ENCODE data around the gene TRAF3IP1. TPM values are rescaled to one million over a fixed set of nuclear protein-coding genes. Genes with fewer than 3 reads are reported as not detected.
A peak's percentile ranks its signal among the peaks of the same experiment; 100 is the strongest.

Gene TRAF3IP1
- total RNA-seq, 4 donors from 2014 or later: 19.9 to 38.6 (median 23.6) TPM

GRCh38 chr2:238304116-238304515 is 16.2 kb upstream of the TRAF3IP1 start:
- H3K4me3 ChIP-seq: no peak overlapping the region
- WGBS: 97% methylated on average over 6 of the region's 6 CpGs
- H3K9me3 ChIP-seq: no peaks in the 10 kb centered on the region
- no peaks in the 10 kb centered on the region for H3K27me3 ChIP-seq
- no peak for DNase-seq (ENCODE audit: extremely low spot score)
- no peaks in the 10 kb centered on the region for H3K36me3 ChIP-seq
- intact Hi-C loops (cut with DNase I): no loop called here
- peaks cover 0 to 7% (median 2%) of the 10 kb centered on the region in 4 donors for H3K4me1 ChIP-seq
- no peak for TF ChIP-seq POLR2A (IDR thresholded peaks at IDR 0.05; ENCODE audit: low read depth)
- TF ChIP-seq POLR2AphosphoS5 (IDR thresholded peaks at IDR 0.05): no peak
- no peak overlapping the region for H3K27ac ChIP-seq (replicated peaks in 1 of 4)

- Histone ChIP-seq H3K4me1 (no peaks in the 10 kb centered on the region), H3K4me3 (no peak overlapping the region), H3K36me3 (no peaks in the 10 kb centered on the region), H3K9me3 (no peaks in the 10 kb centered on the region), H3K27ac (replicated peaks in 1 of 4) (no peak overlapping the region), H3K27me3 (peaks cover 0 to 7% (median 0%) of the 10 kb centered on the region in 4 donors)
- WGBS: 94% methylated on average over 10 of the region's 12 CpGs
- no peak for TF ChIP-seq POLR2A (IDR thresholded peaks at IDR 0.05; ENCODE audit: low read depth)
- TF ChIP-seq POLR2AphosphoS5 (IDR thresholded peaks at IDR 0.05): no peak
- TF ChIP-seq CTCF (IDR thresholded peaks at IDR 0.05): peak in 1 of 3 experiments; percentile 4
- TF ChIP-seq EP300 (IDR thresholded peaks at IDR 0.05): no peak
- intact Hi-C loops (cut with DNase I): no loop called here
- DNase-seq (ENCODE audit: extremely low spot score): no peak
These were observed 15.0 kb upstream of the TRAF3IP1 start for GRCh38 chr2:238305092-238305862.

- no peaks in the 10 kb centered on the region for H3K9me3 ChIP-seq
- peaks cover 0 to 11% (median 0%) of the 10 kb centered on the region in 4 donors for H3K27me3 ChIP-seq
- TF ChIP-seq POLR2A (IDR thresholded peaks at IDR 0.05; ENCODE audit: low read depth) (no peak), POLR2AphosphoS5 (IDR thresholded peaks at IDR 0.05) (no peak), CTCF (IDR thresholded peaks at IDR 0.05) (no peak), EP300 (IDR thresholded peaks at IDR 0.05) (no peak)
- H3K36me3 ChIP-seq: no peaks in the 10 kb centered on the region
- intact Hi-C loops (cut with DNase I): no loop called here
- no peak overlapping the region for H3K4me3 ChIP-seq
- no peak overlapping the region for H3K27ac ChIP-seq (replicated peaks in 1 of 4)
- DNase-seq (ENCODE audit: extremely low spot score): no peak
- 88% methylated on average over 11 of the region's 11 CpGs for WGBS
- no peaks in the 10 kb centered on the region for H3K4me1 ChIP-seq
These were observed 14.2 kb upstream of the TRAF3IP1 start for GRCh38 chr2:238305965-238306671.

- 84% methylated on average over 4 of the region's 5 CpGs for WGBS
These were observed 13.7 kb upstream of the TRAF3IP1 start for GRCh38 chr2:238306672-238306998.

More at GRCh38 chr2:238306672-238306998, 13.7 kb upstream of the TRAF3IP1 start:
- Histone ChIP-seq H3K9me3 (no peaks in the 10 kb centered on the region), H3K27ac (replicated peaks in 1 of 4) (no peak overlapping the region), H3K4me3 (no peak overlapping the region), H3K27me3 (peaks cover 0 to 11% (median 0%) of the 10 kb centered on the region in 4 donors), H3K4me1 (no peaks in the 10 kb centered on the region), H3K36me3 (no peaks in the 10 kb centered on the region)
- TF ChIP-seq POLR2AphosphoS5 (IDR thresholded peaks at IDR 0.05) (no peak), CTCF (IDR thresholded peaks at IDR 0.05) (no peak), POLR2A (IDR thresholded peaks at IDR 0.05; ENCODE audit: low read depth) (no peak), EP300 (IDR thresholded peaks at IDR 0.05) (no peak)
- intact Hi-C loops (cut with DNase I): no loop called here
- DNase-seq (ENCODE audit: extremely low spot score): no peak
